D341Med (cell line): ENCODE results near the gene NBPF11.
"Not testable (repeated sequence)": the region's sequence is repeated elsewhere in the genome, so short reads cannot be mapped to it uniquely, and the experiment has no call there.

Source experiments
- DNase-seq: peaks from one replicate; pipeline ENCODE4 v3.0.0; 2012; ENCODE audit warnings: low spot score

NBPF11 gene

GRCh38 chr1:148150945-148151344, 1.1 kb downstream of the NBPF11 start:
- DNase-seq, result not testable (repeated sequence)

GRCh38 chr1:148150014-148150413, 2.1 kb downstream of the NBPF11 start:
- DNase-seq, result not testable (repeated sequence)

GRCh38 chr1:148149050-148149815, 2.8 kb downstream of the NBPF11 start:
- DNase-seq, result not testable (repeated sequence)

GRCh38 chr1:148147052-148147838, 4.8 kb downstream of the NBPF11 start:
- not testable (repeated sequence) for DNase-seq

- DNase-seq, result not testable (repeated sequence)
Observed at GRCh38 chr1:148146191-148146997, 5.7 kb downstream of the NBPF11 start.

GRCh38 chr1:148143223-148143622, 8.9 kb downstream of the NBPF11 start:
- DNase-seq, result not testable (repeated sequence)

GRCh38 chr1:148141936-148142335, 10.1 kb downstream of the NBPF11 start:
- not testable (repeated sequence) for DNase-seq

GRCh38 chr1:148138606-148139005, 13.5 kb downstream of the NBPF11 start:
- not testable (repeated sequence) for DNase-seq

GRCh38 chr1:148122341-148122740, 29.7 kb downstream of the NBPF11 start:
- not testable (repeated sequence) for DNase-seq

GRCh38 chr1:148120395-148120794, 31.7 kb downstream of the NBPF11 start:
- DNase-seq, result not testable (repeated sequence)

GRCh38 chr1:148095732-148096131, 56.3 kb downstream of the NBPF11 start:
- DNase-seq, result not testable (repeated sequence)

- not testable (repeated sequence) for DNase-seq
Observed at GRCh38 chr1:148086196-148086595, 65.9 kb downstream of the NBPF11 start.

GRCh38 chr1:148081205-148081604, 70.9 kb downstream of the NBPF11 start:
- DNase-seq, result not testable (repeated sequence)

GRCh38 chr1:148078632-148079519, 73.2 kb downstream of the NBPF11 start:
- not testable (repeated sequence) for DNase-seq

- not testable (repeated sequence) for DNase-seq
Observed at GRCh38 chr1:148078090-148078489, 74.0 kb downstream of the NBPF11 start.

GRCh38 chr1:148077458-148077857, 74.6 kb downstream of the NBPF11 start:
- DNase-seq, result not testable (repeated sequence)

GRCh38 chr1:148073392-148073791, 78.7 kb downstream of the NBPF11 start:
- not testable (repeated sequence) for DNase-seq

- not testable (repeated sequence) for DNase-seq
Observed at GRCh38 chr1:148068606-148069005, 83.5 kb downstream of the NBPF11 start.

GRCh38 chr1:148068201-148068600, 83.9 kb downstream of the NBPF11 start:
- not testable (repeated sequence) for DNase-seq

- not testable (repeated sequence) for DNase-seq
Observed at GRCh38 chr1:148060294-148060701, 91.8 kb downstream of the NBPF11 start.

- DNase-seq, result not testable (repeated sequence)
Observed at GRCh38 chr1:148057384-148057783, 94.7 kb downstream of the NBPF11 start.
